Ovary (tissue), 3 donors: Measurements from ENCODE around the gene ROS1.

ENCODE experiments used
- EP300 ChIP-seq: sonication (generic); formaldehyde crosslinking; IDR thresholded peaks from one replicate; pipeline ENCODE4 v1.6.1; 2017; ENCODE audit warnings: antibody characterized with exemption
- POLR2A ChIP-seq: fragments of 450-650 bp; IDR thresholded peaks from one replicate; pipeline ENCODE4 v1.6.1; 2017; ENCODE audit warnings: antibody characterized with exemption, mild to moderate bottlenecking, moderate library complexity
- TF ChIP-seq, protein P1 (sequence below), 3 donors: fragments of 450-650 bp in 2 of 3; fragments of 200-600 bp in 1 of 3; IDR thresholded peaks; one replicate each; pipeline versions ENCODE4 v1.5.1 to v1.8.0; 2016 to 2022; ENCODE audit warnings: antibody characterized with exemption in 3 of 3, mild to moderate bottlenecking in 1 of 3
- donor health status: DM: no; HTN: no; CAD: no.

DNA sequence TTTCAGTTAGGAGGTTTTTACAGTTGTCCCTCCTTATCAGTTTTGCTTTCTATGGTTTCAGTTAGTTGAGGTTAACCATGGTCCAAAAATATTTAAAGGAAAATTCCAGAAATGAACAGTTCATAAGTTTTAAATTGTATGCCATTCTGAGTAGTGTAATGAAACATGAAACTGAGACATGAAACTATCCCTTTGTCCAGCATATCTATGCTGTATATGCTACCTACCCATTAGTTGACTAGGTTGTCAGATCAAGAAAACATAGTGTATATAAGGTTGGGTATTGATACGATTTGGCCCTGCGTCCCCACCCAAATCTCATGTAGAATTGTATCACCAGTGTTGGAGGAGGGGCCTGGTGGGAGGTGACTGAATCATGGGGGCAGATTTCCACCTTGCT, 121.3 kb downstream of the ROS1 start:
- TF ChIP-seq, protein P1, sequence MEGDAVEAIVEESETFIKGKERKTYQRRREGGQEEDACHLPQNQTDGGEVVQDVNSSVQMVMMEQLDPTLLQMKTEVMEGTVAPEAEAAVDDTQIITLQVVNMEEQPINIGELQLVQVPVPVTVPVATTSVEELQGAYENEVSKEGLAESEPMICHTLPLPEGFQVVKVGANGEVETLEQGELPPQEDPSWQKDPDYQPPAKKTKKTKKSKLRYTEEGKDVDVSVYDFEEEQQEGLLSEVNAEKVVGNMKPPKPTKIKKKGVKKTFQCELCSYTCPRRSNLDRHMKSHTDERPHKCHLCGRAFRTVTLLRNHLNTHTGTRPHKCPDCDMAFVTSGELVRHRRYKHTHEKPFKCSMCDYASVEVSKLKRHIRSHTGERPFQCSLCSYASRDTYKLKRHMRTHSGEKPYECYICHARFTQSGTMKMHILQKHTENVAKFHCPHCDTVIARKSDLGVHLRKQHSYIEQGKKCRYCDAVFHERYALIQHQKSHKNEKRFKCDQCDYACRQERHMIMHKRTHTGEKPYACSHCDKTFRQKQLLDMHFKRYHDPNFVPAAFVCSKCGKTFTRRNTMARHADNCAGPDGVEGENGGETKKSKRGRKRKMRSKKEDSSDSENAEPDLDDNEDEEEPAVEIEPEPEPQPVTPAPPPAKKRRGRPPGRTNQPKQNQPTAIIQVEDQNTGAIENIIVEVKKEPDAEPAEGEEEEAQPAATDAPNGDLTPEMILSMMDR (IDR thresholded peaks at IDR 0.05), result no peak
- TF ChIP-seq POLR2A (no peak), EP300 (no peak)
